Ishikawa (cell line): ENCODE results near the gene TGM4.

ENCODE experiments used
- RAD21 ChIP-seq: IDR thresholded peaks from 2 replicates; pipeline ENCODE4 v1.6.1; 2012; ENCODE audit warnings: low read depth
- TCF12 ChIP-seq: IDR thresholded peaks from 2 replicates; pipeline ENCODE4 v1.6.1; 2012; ENCODE audit warnings: low read depth
- YY1 ChIP-seq: IDR thresholded peaks from 2 replicates; pipeline ENCODE4 v1.6.1; 2012; ENCODE audit warnings: low read depth

GRCh38 chr3:44877333-44877732, 2.9 kb downstream of the TGM4 start:
- TF ChIP-seq TCF12 (no peak), RAD21 (no peak), YY1 (no peak)
